ENCODE measurements around the gene CCBE1.
"Not testable (repeated sequence)": the region's sequence is repeated elsewhere in the genome, so short reads cannot be mapped to it uniquely, and the experiment has no call there.

Gene CCBE1

DNA sequence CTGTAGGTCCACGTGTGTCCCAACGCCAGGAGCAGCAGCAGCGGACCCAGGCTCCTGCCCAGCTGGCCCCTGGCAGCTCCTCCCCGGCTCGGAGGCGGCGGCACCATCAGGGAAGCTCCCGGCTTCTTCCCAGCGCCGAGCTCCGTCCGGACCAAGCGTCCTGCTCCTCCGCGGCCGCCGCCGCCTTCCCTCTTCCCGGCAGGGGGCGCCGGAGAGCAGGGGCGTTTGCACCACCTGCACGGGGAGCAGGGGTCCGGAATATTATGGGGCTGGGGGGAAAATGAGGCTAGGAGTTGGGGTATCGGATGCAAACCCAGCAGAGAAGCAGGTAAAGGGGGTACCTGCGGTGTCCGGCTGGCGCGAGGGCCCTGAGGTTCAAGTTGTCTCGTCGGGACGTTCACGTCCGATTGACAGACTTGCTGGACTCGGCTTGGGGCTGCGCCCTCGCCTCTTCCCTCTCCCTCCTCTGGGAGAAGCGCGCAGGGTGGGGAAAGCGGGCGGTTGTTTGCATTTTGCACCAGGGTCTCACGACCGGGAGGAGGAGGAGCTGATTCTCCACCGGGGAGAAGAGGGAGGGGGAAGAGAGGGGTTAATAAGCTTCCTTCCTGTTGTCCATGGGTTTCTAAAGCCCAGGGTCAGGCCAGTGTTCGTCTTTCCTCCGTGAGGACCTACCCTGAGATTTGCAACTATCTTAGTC, at the start of gene CCBE1:
Gene CCBE1, minus strand, starts transcription at position 188 of the 697 bp plus-strand sequence.
- no peak for DNase-seq (ENCODE audit: low spot score)

DNA sequence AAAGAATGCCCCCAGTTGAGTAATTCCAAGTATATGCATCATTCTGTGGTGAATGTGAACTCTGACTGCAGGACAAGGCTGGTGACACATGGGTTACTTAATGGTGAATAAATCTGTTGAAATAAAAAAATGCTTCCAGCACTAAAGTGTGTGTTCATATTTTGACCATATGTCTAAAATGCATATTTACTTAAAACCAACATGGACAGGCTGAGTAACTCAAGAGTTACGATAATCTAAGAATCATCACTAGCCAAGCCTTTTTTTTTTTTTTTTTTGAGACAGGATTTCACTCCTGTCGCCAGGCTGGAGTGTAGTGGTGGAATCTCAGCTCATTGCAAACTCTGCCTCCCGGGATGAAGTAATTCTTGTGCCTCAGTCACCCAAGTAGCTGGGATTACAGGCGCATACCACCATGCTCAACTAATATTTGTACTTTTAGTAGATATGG, 47.1 kb upstream of the CCBE1 start:
- DNase-seq (ENCODE audit: low spot score) = no peak

DNA sequence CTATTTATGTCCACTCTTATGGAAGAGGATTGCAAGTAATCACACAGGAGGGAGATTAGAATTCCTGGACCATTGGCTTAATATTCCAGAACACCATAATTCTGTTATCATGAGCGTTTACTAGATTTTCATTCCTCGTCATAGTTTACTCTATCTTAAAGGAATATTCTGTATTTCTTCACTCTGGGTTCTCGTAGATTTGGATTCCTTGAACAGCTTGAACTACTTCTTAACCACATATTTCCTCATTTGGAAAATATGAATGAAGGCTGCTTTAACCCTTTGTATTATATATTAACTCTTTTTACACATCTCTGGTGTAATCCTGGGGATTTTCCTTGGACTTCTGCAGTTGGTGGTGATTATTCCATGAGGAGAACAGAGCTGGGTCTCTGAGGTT, 46.3 kb upstream of the CCBE1 start:
- DNase-seq (ENCODE audit: low spot score) = no peak

DNA sequence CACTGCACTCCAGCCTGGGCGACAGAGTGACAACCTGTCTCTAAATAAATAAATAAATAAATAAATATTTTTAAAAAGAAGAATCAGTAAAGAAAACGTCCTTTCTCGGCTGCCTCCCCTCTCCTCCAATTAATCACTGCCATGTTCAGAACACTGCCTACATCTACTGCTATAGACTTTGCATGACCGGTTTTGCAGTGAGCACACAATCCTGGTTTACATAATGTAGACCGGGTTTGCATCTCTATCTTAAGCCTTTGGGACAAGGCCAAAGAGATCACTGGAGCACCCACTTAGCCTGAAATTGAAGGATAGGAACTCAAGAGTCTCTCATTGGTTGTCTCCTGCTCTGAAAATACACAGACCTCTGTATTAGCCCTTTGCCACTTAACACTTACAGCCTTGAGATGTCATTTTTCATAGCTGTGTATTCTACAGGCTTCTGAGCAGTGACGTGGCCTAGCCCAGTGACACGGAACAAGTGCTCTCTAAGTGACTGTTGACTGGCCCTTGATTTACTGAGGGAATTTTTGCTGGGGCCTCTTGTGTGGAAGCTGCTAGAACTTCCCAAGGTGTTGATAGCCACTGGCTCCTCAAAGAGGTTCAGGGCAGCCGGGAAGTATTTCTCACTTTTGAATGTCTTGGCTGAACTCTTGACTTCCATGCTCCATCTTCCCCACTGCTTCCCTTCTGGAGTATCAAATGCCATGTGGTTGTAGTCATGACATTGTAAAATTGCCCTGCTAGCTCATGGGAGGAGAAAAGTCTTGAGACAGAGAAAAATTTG, 45.3 kb upstream of the CCBE1 start:
- no peak for DNase-seq (ENCODE audit: low spot score)

DNA sequence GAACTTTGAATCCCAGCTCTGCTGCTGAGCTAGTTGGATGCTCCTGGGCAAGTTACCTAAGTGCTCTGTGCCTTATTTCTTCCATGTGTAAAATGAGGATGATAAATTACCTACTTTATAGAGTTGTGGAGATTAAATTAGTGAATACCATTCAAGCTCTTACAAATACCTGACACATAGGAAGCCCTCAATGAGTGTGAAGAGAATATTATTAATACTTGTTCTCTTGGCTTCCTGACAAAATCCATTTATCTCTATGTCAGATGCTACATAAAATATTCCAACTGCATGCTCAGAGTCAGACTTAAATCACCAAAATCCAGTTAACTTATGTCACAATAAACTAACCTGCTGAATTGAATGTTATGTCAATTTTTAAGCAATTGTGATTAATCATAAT, 42.9 kb upstream of the CCBE1 start:
- no peak for DNase-seq (ENCODE audit: low spot score)

DNA sequence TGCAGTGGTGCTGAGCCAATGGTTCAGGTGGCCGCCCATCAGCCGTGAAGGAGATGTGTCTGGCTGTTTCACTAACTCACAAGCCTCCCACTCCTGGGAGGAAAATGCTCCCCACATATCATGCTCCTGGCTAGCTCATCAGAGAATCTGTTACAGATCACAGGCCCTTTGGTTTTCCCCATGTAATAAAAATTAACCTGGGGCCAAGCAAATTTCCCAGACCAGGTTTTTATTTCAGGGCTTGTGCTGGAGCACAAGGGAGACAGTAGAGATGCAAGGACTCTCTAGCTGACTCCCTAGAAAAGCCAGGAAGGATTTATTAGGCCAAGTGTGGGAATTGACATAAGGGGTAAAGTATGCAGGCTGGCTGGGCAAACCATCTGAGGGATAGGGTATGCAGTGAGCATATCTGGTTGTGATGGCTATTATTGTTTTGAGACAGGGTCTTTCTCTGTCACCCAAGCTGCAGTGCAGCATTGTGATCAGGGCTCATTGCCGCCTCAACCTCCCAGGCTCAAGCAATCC, 40.6 kb upstream of the CCBE1 start:
- DNase-seq (ENCODE audit: low spot score) = no peak

DNA sequence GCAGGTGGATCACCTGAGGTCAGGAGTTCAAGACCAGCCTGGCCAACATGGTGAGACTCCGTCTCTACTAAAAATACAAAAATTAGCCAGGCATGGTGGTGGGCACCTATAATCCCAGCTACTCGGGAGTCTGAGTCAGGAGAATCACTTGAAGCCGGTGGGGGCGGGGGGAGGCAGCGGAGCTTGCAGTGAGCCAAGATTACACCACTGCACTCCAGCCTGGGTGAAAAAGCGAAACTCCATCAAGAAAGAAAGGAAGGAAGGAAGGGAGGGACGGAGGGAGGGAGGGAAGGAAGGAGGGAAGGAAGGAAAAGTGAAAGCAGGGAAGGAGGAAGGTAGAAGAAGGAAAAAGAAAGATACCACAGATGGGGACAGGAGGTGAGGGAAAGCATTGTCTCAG, 40.1 kb upstream of the CCBE1 start:
- not testable (repeated sequence) for DNase-seq (ENCODE audit: low spot score)

DNA sequence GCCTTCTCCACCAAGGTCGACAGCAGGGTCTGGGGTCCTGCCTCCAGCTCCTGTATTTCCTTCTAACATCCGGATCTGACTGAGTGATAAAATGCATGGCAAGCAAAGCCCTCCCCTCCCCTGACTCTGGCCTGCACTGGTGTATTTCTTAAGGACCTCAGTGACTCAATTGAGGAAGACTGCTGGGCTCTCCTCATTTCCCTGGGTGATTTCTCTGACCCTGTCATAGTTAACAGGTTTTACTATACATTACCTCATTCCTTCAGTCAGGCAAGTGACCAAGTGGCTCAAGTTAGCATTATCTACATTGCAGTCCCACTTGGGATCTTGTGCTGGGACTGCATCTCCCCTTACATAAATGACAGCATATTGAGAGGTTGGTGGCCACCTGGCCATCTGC, 38.8 kb upstream of the CCBE1 start:
- no peak for DNase-seq (ENCODE audit: low spot score)

DNA sequence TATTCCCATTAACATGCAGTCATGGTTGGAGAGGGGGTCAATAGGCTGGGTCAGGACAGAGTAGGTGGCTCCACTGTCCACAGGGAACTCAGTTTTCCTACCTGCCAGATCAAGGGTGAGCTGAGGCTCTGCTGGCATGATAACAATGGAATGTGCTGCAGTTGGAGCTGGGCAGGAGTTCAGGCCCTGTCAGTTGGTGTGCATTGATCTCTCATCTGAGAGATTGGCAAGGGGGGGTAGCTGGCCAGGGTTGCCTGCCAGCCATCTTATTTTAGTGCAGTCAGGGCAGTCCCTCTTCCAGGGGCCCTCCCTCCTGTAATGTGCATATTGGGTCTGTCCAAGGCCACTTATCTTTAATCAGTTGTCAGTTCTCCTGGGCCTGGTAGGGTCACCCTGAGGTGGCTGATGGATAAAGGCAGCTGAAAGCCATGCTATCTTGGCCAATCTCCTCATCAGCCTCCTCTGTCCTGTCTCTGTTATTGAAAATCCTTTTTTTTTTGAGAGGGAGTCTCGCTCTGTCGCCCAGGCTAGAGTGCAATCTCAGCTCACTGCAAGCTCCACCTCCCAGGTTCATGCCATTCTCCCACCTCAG, 38.1 kb upstream of the CCBE1 start:
- DNase-seq (ENCODE audit: low spot score) = no peak

DNA sequence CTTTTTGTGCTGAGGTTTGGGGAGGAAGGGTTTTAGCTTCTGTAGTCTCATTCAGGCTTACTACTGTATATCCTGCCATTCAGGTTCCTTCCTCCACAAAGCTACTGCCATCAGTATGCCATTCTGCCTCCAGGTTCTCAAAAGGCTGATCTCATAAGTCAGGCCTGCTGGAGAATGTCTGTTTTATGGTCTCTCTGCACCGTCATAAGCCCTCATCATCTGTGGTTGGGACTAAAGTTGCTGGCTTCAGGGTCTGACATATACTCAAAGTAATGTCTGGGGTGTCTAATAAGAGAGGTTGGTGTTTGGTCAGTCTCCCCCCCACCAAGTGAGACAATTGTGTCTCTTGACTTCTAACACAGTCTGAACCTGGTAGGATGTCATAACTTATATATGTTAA, 36.2 kb upstream of the CCBE1 start:
- no peak for DNase-seq (ENCODE audit: low spot score)

DNA sequence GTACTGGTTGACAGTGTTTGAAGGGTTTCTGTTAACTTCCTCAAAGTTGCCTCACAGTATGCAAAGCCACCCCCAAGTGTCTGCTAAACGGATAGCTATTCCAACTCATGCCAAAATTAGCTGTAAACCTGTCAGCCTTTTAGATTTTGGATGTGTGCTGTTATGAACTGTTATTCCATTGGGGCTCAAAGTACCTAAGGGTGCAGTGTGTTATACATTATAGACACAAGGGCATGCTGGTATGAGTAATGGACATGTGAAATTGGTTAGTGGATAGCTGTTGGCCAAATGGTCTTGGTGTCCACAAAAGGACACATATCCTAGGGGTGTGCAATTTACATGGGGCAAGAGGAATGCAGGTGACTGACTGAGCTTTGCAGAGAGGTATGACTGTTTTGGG, 33.7 kb upstream of the CCBE1 start:
- DNase-seq (ENCODE audit: low spot score) = no peak

DNA sequence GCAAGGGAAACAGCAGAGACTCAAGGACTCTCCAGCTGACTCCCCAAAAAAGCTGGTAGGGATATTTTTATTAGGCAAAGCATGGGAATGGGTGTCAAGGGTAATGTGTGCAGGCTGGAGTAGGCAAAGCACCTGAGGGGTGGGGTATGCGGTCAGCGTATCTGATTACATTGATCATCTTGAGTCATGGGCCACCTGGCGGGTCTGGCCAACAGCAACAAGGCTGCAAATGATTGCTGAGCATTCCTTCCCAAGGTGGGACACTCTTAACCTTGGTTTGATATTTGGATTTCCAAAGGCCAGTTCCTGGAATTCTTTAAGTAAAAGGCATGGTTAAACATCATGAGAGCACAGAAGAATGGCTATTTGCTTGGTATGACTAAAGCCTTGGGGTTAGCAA, 32.6 kb upstream of the CCBE1 start:
- DNase-seq (ENCODE audit: low spot score) = no peak

DNA sequence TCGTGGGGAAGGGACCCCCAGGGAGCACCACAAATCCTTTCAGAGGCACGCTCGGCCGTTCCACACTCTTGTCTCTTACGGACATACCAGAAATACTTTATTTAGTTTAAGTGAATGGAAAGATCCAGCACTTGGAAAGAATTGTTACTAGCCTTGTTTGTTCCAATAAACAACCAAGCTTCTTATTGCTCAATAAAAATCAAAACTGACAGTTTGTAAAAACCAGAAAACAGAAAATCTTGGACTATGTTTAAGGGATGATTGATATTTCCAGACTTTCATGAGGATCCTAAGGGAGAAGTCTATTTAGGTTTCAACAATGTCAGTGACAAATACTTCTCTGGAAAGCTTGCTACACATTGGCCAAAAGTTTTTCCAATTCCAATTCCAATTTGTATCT, 31.6 kb upstream of the CCBE1 start:
- DNase-seq (ENCODE audit: low spot score) = no peak

DNA sequence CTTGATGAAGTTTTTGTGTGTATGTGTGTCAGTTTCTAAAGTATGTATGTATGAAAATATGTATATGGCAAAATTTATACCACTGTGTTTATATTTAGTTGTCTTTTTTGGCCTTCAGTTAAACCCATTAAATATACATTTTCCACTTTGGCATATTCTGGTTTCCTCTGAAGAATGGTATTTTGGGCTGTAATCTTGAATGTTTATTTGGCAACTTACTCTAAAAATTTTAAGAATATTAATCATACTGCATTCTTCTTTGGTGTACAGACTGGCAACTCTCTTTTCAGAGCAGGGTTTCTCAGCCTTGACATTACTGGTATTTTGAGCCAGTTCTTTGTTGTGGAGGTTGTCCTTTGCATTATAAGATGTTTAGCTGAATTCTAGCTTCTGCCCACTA, 27.9 kb upstream of the CCBE1 start:
- no peak for DNase-seq (ENCODE audit: low spot score)

DNA sequence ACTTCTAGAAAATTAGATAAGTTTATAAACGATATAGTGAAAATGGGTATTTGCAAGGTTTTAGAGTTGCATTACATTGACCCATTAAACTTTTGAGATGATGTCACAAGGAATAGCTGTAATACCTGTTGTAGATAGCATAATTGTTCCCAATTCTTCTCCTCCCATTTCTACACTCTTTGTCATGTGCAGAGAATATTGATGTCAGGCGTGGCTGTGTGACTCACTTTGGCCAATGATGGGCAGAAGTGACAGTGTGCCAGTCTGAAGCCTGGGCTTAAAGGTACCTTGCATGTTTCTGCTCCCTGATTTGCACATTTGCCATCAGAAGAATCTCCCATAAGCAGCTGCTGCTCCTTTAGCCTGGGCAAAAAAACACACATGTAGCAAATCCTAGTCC, 26.9 kb upstream of the CCBE1 start:
- no peak for DNase-seq (ENCODE audit: low spot score)

DNA sequence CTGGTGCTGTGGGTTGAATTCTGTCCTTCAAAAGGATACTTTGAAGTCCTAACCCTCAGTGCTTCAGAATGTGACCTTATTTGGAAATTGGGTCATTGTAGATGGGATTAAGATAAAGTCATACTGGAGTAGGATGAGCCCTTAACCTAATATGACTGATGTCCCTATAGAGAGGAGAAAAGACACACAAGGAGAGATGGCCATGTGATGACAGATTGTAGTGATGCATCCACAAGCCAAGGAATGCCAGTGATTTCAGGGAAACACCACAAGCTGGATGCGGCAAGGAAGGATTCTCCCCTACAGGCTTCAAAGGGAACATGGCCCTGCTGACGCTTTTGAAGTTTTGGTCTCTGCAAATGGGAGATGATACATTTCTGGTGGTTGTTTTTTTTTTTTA, 24.7 kb upstream of the CCBE1 start:
- no peak for DNase-seq (ENCODE audit: low spot score)

DNA sequence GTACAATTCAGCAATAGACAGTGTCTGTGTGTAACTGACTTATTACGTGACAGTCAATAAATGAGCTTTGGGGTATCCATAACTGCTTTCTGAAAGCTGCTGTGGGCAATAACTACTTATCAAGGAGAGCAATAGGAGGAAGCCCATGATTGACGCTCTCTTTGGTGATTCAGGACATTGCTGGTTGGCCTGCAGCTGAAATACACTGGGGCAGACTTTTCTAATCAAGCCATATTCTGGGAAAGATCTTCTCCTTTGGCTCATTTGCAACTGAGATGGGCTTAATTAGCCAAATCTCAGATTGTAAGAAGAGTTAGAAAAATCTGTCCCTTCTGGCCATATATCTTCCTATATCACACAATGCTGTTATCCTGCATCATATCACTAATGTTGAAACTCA, 24.0 kb upstream of the CCBE1 start:
- DNase-seq (ENCODE audit: low spot score) = no peak

DNA sequence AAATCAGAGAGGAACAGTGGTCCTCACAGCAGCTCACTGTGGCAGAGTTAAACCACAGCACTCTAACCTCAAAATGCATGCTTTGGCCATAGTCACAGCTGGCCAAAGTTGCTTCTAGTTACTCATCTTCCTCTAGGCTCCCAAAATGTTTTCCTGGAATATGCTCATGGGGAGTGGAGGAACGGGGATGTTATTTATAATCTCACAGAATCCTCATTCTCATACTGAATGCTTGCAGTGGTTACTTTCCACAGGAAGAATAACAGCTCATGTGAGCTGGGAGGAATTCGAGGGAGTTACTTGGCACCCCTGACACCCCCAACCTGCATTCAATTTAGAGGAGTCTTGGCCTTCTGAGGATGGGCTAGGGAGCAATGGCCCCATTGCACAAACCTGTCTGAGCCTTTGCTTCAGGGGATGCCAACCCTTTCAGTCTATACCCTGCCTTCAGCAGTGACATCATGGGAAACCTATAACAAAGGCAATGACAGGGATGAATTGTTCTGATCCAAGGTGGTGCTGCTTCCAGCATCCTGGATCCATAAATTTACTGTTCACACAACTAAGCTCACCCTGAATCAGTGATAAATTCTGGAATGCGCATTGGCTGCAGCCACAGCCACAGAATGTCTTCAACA, 22.4 kb upstream of the CCBE1 start:
- DNase-seq (ENCODE audit: low spot score) = no peak

DNA sequence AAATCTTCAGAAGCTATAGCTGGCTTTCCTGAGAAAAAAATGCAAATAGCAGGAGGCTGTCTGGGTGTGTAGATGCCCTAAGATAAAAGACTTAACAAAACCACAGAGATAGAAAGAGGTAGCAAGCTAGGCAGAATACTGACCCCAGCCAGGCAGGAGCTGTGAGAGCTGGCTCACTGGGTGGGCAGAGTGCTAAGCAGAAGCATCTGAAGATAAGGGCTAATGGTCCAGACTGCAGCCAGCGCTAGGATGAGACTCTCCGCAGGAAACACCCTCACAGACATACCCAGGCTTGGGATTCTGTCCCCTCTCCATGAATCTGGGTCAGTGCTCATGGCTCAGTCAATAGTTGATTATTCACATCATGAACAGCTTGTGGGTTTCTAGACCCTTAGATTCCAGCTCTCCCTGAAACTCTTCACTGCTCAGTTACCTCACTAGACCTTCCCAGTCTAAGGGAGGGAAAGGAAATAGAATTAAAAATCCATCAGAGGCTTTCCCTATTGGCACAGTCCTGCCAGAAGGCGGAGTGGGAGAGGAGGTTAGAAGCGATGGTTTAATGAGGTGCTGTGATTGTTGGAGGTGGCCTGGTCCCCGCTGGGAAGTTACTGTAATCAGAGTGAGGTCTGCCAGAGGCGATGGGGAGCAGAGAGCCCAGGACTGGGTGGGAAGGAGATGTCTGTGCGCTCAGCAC, 21.4 kb upstream of the CCBE1 start:
- no peak for DNase-seq (ENCODE audit: low spot score)

DNA sequence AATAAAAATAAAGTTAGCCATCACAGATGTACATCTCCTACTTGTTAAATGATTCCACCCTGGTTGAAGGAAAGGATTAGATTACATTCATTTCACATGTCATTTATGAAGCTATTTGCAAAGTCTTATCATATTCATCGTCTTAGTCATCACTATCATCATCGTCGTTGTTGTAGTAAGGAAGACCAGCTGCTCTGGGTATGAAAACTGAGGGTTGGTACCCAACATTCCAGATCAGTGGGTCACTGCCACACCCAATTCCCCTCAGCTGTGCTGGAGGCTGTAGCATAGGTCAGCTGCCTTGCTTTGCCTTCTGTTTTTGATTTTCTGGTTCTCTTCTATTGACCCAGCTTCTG, 20.9 kb upstream of the CCBE1 start:
- no peak for DNase-seq (ENCODE audit: low spot score)

DNA sequence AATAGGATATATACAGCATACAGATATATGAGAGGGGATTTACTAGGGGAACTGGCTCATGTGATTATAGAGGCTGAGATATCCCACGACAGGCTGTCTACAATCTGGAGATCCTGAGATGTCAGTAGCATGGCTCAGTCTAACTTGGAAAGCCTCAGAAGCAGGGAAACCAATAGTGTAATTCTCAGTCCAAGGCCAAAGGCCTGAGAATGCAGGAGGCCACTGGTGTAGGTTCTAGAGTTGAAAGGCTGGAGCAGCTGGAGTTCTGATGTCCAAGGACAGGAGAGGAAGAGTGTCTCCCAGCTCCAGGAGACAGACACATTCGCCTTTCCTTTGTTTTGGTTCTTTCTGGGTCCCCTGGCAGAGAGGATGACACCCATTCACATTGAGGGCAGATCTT, 20.1 kb upstream of the CCBE1 start:
- no peak for DNase-seq (ENCODE audit: low spot score)

DNA sequence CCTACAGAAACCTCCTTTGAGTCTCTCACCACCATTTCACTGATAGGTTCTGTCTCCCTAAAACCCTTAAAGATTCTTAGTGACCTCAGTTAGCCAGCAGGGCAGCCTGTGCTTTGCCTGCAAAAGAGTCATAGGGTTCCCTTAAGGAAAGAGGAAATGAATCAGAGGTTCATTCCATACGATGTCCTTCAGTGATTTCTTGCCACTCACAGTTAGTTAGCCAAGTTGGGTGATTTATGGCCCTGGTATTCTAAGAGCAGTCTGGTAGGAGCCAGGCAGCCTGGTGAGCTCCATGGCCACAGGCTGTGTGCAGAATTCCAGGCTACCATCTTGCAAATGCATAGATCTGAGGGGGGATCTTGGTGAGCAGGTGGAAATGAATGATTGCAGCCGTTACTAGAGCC, 18.7 kb upstream of the CCBE1 start:
- peak; percentile 15 for DNase-seq (ENCODE audit: low spot score)
